ENCODE measurements around the gene CX3CL1.
A peak's percentile ranks its signal among the peaks of the same experiment; 100 is the strongest.

Gene CX3CL1

GRCh38 chr16:57372372-57373116 is at the start of gene CX3CL1:
TSS of gene CX3CL1 (plus strand) at chr16:57372490. CDS start at chr16:57372569, 79 bp downstream.
- peak; percentile 29 for DNase-seq (ENCODE audit: low read depth)
- no peak for TF ChIP-seq CTCF (conservative IDR thresholded peaks at IDR 0.05; ENCODE audit: control insufficient read depth, insufficient read depth, low read depth, low read length)
- no peak within 1 kb of the TSS for H3K4me3 ChIP-seq (ENCODE audit: control insufficient read depth, low read depth, low read length)

GRCh38 chr16:57324749-57325148 is 47.5 kb upstream of the CX3CL1 start:
- no peak for DNase-seq (ENCODE audit: low read depth)
- no peak for TF ChIP-seq CTCF (conservative IDR thresholded peaks at IDR 0.05; ENCODE audit: control insufficient read depth, insufficient read depth, low read depth, low read length)
- H3K4me3 ChIP-seq (ENCODE audit: control insufficient read depth, low read depth, low read length), result no peak overlapping the region

- H3K4me3 ChIP-seq (ENCODE audit: control insufficient read depth, low read depth, low read length), result no peak overlapping the region
- DNase-seq (ENCODE audit: low read depth), result peak; percentile 29
- TF ChIP-seq CTCF (conservative IDR thresholded peaks at IDR 0.05; ENCODE audit: control insufficient read depth, insufficient read depth, low read depth, low read length), result no peak
These were observed 46.8 kb upstream of the CX3CL1 start for GRCh38 chr16:57325458-57325857.

- no peak for TF ChIP-seq CTCF (conservative IDR thresholded peaks at IDR 0.05; ENCODE audit: control insufficient read depth, insufficient read depth, low read depth, low read length)
- DNase-seq (ENCODE audit: low read depth), result no peak
- H3K4me3 ChIP-seq (ENCODE audit: control insufficient read depth, low read depth, low read length), result no peak overlapping the region
These were observed 42.5 kb upstream of the CX3CL1 start for GRCh38 chr16:57329718-57330327.

GRCh38 chr16:57331355-57331754 is 40.9 kb upstream of the CX3CL1 start:
- DNase-seq (ENCODE audit: low read depth), result no peak
- H3K4me3 ChIP-seq (ENCODE audit: control insufficient read depth, low read depth, low read length), result no peak overlapping the region
- TF ChIP-seq CTCF (conservative IDR thresholded peaks at IDR 0.05; ENCODE audit: control insufficient read depth, insufficient read depth, low read depth, low read length), result no peak

- no peak overlapping the region for H3K4me3 ChIP-seq (ENCODE audit: control insufficient read depth, low read depth, low read length)
- no peak for TF ChIP-seq CTCF (conservative IDR thresholded peaks at IDR 0.05; ENCODE audit: control insufficient read depth, insufficient read depth, low read depth, low read length)
- no peak for DNase-seq (ENCODE audit: low read depth)
These were observed 38.9 kb upstream of the CX3CL1 start for GRCh38 chr16:57333402-57333801.

Data from fibroblast of mammary gland (primary cell).